Ovary (tissue), 3 donors: ENCODE results near the gene ST3GAL4.

ENCODE experiments used
- EP300 ChIP-seq: sonication (generic); formaldehyde crosslinking; IDR thresholded peaks from one replicate; pipeline ENCODE4 v1.6.1; 2017; ENCODE audit warnings: antibody characterized with exemption
- POLR2A ChIP-seq: fragments of 450-650 bp; IDR thresholded peaks from one replicate; pipeline ENCODE4 v1.6.1; 2017; ENCODE audit warnings: antibody characterized with exemption, mild to moderate bottlenecking, moderate library complexity
- TF ChIP-seq, protein P1 (sequence below), 3 donors: fragments of 450-650 bp in 2 of 3; fragments of 200-600 bp in 1 of 3; IDR thresholded peaks; one replicate each; pipeline versions ENCODE4 v1.5.1 to v1.8.0; 2016 to 2022; ENCODE audit warnings: antibody characterized with exemption in 3 of 3, mild to moderate bottlenecking in 1 of 3
- donor health status: DM: no; HTN: no; CAD: no.

- TF ChIP-seq, protein P1, sequence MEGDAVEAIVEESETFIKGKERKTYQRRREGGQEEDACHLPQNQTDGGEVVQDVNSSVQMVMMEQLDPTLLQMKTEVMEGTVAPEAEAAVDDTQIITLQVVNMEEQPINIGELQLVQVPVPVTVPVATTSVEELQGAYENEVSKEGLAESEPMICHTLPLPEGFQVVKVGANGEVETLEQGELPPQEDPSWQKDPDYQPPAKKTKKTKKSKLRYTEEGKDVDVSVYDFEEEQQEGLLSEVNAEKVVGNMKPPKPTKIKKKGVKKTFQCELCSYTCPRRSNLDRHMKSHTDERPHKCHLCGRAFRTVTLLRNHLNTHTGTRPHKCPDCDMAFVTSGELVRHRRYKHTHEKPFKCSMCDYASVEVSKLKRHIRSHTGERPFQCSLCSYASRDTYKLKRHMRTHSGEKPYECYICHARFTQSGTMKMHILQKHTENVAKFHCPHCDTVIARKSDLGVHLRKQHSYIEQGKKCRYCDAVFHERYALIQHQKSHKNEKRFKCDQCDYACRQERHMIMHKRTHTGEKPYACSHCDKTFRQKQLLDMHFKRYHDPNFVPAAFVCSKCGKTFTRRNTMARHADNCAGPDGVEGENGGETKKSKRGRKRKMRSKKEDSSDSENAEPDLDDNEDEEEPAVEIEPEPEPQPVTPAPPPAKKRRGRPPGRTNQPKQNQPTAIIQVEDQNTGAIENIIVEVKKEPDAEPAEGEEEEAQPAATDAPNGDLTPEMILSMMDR (IDR thresholded peaks at IDR 0.05): no peak
- TF ChIP-seq EP300 (no peak), POLR2A (no peak)
These were observed 84.8 kb downstream of the ST3GAL4 start for GRCh38 chr11:126440276-126440675.
